ENCODE results near the gene ZNF710. TPM values are rescaled to one million over a fixed set of nuclear protein-coding genes. Genes with fewer than 3 reads are reported as not detected.

The ZNF710 gene
- total RNA-seq, 4 donors from 2014 or later: 19.2 to 32.1 (median 25.0) TPM

DNA sequence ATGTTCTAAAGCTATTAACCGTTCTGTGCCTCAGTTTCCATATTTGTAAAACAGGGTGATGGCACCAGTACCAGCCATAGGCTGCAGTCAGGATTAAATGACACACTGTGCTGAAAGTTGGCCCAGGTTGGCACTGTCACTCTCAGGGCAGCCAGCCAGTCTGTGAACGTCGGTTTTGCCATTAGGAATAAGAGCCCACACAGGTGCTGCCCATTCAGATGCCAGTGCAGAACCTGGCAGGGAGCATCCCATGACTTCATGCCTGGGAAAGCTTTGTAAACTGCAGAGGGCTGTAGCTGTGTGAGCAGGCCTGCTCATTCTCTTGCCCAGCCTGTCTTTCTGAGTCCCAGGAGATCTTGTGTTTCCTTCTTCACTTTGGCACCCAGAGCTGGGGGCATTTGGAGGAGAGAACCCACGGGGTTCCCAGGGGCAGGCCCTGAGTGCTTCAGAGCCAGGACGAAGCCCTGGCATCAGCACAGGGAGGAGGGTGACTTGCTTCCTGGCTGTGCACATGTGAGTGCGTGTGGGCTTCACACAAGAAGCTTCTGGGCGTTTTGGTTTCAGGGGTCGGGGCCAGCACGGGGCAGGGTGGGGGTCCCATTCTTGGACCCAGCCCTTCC, 46.9 kb downstream of the ZNF710 start:
- peak overlapping the region; percentile 76 for H3K27ac ChIP-seq
- H3K4me3 ChIP-seq: no peak overlapping the region
- no peaks in the 10 kb centered on the region for H3K36me3 ChIP-seq
- no peaks in the 10 kb centered on the region for H3K9me3 ChIP-seq
- TF ChIP-seq, protein P1, sequence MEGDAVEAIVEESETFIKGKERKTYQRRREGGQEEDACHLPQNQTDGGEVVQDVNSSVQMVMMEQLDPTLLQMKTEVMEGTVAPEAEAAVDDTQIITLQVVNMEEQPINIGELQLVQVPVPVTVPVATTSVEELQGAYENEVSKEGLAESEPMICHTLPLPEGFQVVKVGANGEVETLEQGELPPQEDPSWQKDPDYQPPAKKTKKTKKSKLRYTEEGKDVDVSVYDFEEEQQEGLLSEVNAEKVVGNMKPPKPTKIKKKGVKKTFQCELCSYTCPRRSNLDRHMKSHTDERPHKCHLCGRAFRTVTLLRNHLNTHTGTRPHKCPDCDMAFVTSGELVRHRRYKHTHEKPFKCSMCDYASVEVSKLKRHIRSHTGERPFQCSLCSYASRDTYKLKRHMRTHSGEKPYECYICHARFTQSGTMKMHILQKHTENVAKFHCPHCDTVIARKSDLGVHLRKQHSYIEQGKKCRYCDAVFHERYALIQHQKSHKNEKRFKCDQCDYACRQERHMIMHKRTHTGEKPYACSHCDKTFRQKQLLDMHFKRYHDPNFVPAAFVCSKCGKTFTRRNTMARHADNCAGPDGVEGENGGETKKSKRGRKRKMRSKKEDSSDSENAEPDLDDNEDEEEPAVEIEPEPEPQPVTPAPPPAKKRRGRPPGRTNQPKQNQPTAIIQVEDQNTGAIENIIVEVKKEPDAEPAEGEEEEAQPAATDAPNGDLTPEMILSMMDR (IDR thresholded peaks at IDR 0.05): no peak
- no peak for TF ChIP-seq EP300 (IDR thresholded peaks at IDR 0.05)
- no peak for TF ChIP-seq POLR2AphosphoS5 (IDR thresholded peaks at IDR 0.05)
- TF ChIP-seq POLR2A (IDR thresholded peaks at IDR 0.05): no peak
- H3K4me1 ChIP-seq: peaks cover 47% of the 10 kb centered on the region
- no peak for DNase-seq (ENCODE audit: low spot score in 2 of 2)
- no peaks in the 10 kb centered on the region for H3K27me3 ChIP-seq
- 89% methylated on average over 3 of the region's 9 CpGs for WGBS

DNA sequence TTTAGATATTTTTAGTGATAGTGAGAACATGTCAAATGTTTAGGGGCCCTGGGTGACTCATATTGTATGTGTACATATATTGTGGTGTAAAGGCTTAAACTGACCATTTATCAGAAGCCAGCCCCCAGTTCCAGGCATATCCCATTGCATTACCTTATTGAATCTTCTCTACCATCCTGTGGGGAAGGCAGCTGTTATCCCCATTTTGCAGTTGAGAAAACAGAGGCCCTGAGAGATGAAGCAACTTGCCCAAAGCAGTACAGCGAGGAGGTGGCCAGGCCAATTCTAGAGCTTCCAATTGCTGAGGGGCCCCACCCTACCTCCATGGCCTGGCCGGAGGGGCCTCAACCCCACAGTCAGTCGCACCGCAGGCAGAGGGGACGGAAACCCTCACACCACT, 47.9 kb downstream of the ZNF710 start:
- no peaks in the 10 kb centered on the region for H3K27me3 ChIP-seq
- no peak overlapping the region for H3K27ac ChIP-seq
- H3K9me3 ChIP-seq: no peaks in the 10 kb centered on the region
- TF ChIP-seq EP300 (IDR thresholded peaks at IDR 0.05) (no peak), POLR2A (IDR thresholded peaks at IDR 0.05) (no peak), POLR2AphosphoS5 (IDR thresholded peaks at IDR 0.05) (no peak)
- TF ChIP-seq, protein P1 (IDR thresholded peaks at IDR 0.05): no peak
- H3K4me1 ChIP-seq: peaks cover 39% of the 10 kb centered on the region
- 93% methylated on average over 5 of the region's 5 CpGs for WGBS
- H3K4me3 ChIP-seq: no peak overlapping the region
- H3K36me3 ChIP-seq: no peaks in the 10 kb centered on the region
- DNase-seq (ENCODE audit: low spot score in 2 of 2): no peak

DNA sequence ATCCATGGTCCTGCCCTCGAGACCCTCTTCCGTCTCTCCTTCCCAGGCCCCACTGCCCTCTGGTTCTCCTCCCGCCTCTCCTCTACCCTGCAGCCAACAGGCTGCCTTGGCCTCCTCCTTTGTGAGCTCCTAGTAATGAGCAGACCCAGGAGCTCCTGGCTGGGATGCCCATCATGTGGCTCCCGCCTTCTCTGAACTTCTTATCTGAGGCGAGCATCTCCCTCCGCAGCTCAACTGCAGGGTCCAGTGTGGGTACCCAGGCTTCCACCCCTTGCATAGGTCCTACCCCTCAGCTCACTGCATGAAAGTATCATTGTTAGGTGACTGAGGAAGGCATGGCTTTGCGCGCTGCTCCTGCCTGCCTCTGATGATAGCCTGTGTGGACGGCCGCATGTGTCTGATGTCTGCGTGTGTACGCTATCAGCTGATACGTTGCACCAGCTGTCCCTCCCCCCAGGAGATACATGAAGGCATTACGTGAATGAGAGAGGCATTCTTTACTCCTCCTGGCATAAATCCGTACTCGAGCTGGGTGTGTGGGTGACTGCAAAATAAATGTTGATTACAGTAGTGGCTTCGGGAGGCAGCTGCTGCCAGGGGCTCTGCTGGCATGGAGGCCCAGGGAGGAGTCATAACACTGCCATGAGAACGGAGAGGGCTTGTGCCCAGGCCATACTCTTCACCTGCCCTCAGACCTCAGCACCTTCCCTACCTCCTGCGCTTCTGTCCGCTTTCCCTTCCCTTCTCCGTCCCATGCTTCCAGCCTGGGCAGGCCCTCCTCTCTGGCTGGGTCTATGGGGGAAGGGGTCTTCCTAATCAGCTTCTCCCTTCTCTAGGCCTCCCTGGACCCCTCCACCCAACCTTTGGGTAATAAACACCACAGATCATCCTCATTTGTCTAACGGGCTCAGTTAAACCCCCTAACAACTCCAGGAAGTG, 48.8 kb downstream of the ZNF710 start:
- TF ChIP-seq EP300 (IDR thresholded peaks at IDR 0.05) (no peak), POLR2AphosphoS5 (IDR thresholded peaks at IDR 0.05) (no peak), POLR2A (IDR thresholded peaks at IDR 0.05) (no peak)
- TF ChIP-seq, protein P1 (IDR thresholded peaks at IDR 0.05): no peak
- peaks cover 43% of the 10 kb centered on the region for H3K4me1 ChIP-seq
- H3K4me3 ChIP-seq: no peak overlapping the region
- no peak overlapping the region for H3K27ac ChIP-seq
- WGBS: 90% methylated on average over 12 of the region's 22 CpGs
- no peaks in the 10 kb centered on the region for H3K27me3 ChIP-seq
- DNase-seq (ENCODE audit: low spot score in 2 of 2): no peak
- H3K36me3 ChIP-seq: no peaks in the 10 kb centered on the region
- no peaks in the 10 kb centered on the region for H3K9me3 ChIP-seq

DNA sequence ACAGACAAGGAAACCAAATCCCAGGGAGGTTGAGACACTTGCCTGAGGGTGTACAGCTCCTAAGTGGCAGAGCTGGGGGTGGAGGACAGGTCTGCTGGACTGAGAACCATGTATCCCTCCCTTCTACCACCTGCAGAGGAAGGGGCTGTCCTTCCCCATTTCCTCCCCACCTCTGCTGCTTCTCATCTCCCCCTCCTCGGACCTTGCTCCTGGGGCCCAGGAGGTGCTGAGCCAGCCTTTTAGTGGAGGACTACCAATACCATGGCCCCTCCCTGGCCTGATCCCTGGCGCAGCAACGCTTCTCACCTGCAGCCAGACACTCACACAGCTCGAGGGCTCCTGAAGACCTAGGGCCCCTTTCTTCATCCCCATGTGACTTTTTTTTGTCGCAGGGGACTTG, 50.8 kb downstream of the ZNF710 start:
- no peak overlapping the region for H3K4me3 ChIP-seq
- TF ChIP-seq, protein P1 (IDR thresholded peaks at IDR 0.05): no peak
- TF ChIP-seq POLR2A (IDR thresholded peaks at IDR 0.05) (no peak), EP300 (IDR thresholded peaks at IDR 0.05) (no peak), POLR2AphosphoS5 (IDR thresholded peaks at IDR 0.05) (no peak)
- no peaks in the 10 kb centered on the region for H3K36me3 ChIP-seq
- no peak for DNase-seq (ENCODE audit: low spot score in 2 of 2)
- H3K27me3 ChIP-seq: no peaks in the 10 kb centered on the region
- no peaks in the 10 kb centered on the region for H3K9me3 ChIP-seq
- peaks cover 28% of the 10 kb centered on the region for H3K4me1 ChIP-seq
- WGBS: 79% methylated on average over 5 of the region's 5 CpGs
- no peak overlapping the region for H3K27ac ChIP-seq
